HCT116 (cell line): ENCODE measurements around the gene LASP1.

ENCODE experiments used
- ELF1 ChIP-seq: IDR thresholded peaks from 2 replicates; pipeline ENCODE4 v1.6.1; 2012; ENCODE audit warnings: low read depth, borderline replicate concordance
- EZH2 ChIP-seq: fragments of 200-600 bp; sonication (generic); IDR thresholded peaks from 2 replicates; pipeline ENCODE4 v1.6.1; 2017; ENCODE audit warnings: antibody characterized with exemption, mixed run types
- POLR2A ChIP-seq: IDR thresholded peaks from 2 replicates; pipeline ENCODE4 v1.7.0; 2011; ENCODE audit warnings: borderline replicate concordance; ENCODE audit not compliant: insufficient read depth, insufficient read length; ENCODE audit errors: extremely low read depth
- RAD21 ChIP-seq: IDR thresholded peaks from 2 replicates; pipeline ENCODE4 v1.6.1; 2012; ENCODE audit warnings: low read depth, mild to moderate bottlenecking
- TF ChIP-seq, protein P1 (sequence below), 3 experiments: fragments of 200-600 bp in 1 of 3; sonication (generic) in 1 of 3; IDR thresholded peaks in 2 of 3; conservative IDR thresholded peaks in 1 of 3; 2 replicates each; pipeline ENCODE4 v1.5.1; 2012 to 2017; ENCODE audit warnings: low read depth in 2 of 3, low read length in 2 of 3, antibody characterized with exemption in 1 of 3, borderline replicate concordance in 1 of 3, control low read depth in 1 of 3, mild to moderate bottlenecking in 1 of 3, mixed read lengths in 1 of 3, mixed run types in 1 of 3, moderate library complexity in 1 of 3; ENCODE audit not compliant: insufficient read depth in 1 of 3
- TF ChIP-seq, protein P2 (sequence below): IDR thresholded peaks from 2 replicates; pipeline ENCODE4 v1.6.1; 2012; ENCODE audit warnings: low read depth

GRCh38 chr17:38918916-38919315, 49.1 kb downstream of the LASP1 start:
- TF ChIP-seq EZH2 (no peak), RAD21 (no peak), ELF1 (no peak), POLR2A (no peak)
- TF ChIP-seq, protein P1, sequence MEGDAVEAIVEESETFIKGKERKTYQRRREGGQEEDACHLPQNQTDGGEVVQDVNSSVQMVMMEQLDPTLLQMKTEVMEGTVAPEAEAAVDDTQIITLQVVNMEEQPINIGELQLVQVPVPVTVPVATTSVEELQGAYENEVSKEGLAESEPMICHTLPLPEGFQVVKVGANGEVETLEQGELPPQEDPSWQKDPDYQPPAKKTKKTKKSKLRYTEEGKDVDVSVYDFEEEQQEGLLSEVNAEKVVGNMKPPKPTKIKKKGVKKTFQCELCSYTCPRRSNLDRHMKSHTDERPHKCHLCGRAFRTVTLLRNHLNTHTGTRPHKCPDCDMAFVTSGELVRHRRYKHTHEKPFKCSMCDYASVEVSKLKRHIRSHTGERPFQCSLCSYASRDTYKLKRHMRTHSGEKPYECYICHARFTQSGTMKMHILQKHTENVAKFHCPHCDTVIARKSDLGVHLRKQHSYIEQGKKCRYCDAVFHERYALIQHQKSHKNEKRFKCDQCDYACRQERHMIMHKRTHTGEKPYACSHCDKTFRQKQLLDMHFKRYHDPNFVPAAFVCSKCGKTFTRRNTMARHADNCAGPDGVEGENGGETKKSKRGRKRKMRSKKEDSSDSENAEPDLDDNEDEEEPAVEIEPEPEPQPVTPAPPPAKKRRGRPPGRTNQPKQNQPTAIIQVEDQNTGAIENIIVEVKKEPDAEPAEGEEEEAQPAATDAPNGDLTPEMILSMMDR (IDR thresholded peaks at IDR 0.05 in 2 of 3, conservative IDR thresholded peaks at IDR 0.05 in 1 of 3; ENCODE audit: borderline replicate concordance in 1 of 3, insufficient read depth in 1 of 3, low read depth in 2 of 3, low read length in 2 of 3): no peak
- TF ChIP-seq, protein P2, sequence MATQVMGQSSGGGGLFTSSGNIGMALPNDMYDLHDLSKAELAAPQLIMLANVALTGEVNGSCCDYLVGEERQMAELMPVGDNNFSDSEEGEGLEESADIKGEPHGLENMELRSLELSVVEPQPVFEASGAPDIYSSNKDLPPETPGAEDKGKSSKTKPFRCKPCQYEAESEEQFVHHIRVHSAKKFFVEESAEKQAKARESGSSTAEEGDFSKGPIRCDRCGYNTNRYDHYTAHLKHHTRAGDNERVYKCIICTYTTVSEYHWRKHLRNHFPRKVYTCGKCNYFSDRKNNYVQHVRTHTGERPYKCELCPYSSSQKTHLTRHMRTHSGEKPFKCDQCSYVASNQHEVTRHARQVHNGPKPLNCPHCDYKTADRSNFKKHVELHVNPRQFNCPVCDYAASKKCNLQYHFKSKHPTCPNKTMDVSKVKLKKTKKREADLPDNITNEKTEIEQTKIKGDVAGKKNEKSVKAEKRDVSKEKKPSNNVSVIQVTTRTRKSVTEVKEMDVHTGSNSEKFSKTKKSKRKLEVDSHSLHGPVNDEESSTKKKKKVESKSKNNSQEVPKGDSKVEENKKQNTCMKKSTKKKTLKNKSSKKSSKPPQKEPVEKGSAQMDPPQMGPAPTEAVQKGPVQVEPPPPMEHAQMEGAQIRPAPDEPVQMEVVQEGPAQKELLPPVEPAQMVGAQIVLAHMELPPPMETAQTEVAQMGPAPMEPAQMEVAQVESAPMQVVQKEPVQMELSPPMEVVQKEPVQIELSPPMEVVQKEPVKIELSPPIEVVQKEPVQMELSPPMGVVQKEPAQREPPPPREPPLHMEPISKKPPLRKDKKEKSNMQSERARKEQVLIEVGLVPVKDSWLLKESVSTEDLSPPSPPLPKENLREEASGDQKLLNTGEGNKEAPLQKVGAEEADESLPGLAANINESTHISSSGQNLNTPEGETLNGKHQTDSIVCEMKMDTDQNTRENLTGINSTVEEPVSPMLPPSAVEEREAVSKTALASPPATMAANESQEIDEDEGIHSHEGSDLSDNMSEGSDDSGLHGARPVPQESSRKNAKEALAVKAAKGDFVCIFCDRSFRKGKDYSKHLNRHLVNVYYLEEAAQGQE: no peak
